Upper lobe of left lung (tissue), 6 donors: ENCODE data around the gene PRKAB2. TPM values are rescaled to one million over a fixed set of nuclear protein-coding genes. Genes with fewer than 3 reads are reported as not detected.
"Not testable (repeated sequence)": the region's sequence is repeated elsewhere in the genome, so short reads cannot be mapped to it uniquely, and the experiment has no call there.

Source experiments
- ATAC-seq, 2 donors: fragments of 200-7000 bp; cut with Tn5 transposase; one replicate each; pipeline ENCODE4 v1.9.1; 2022; ENCODE audit warnings: mild to moderate bottlenecking in 2 of 2, moderate library complexity in 2 of 2; ENCODE audit not compliant: low FRiP score in 2 of 2
- DNase-seq, 2 donors: peaks; one replicate each; pipeline ENCODE4 v3.0.0-alpha.2; 2019 to 2020
- H3K27ac ChIP-seq, 4 donors: fragments of 200-600 bp; sonication (generic); one replicate each; pipeline ENCODE4 v1.5.1; 2016 to 2019
- H3K27me3 ChIP-seq, 4 donors: fragments of 200-600 bp; sonication (generic); one replicate each; pipeline ENCODE4 v1.5.1; 2017 to 2019
- H3K36me3 ChIP-seq, 4 donors: fragments of 200-600 bp; sonication (generic); one replicate each; pipeline ENCODE4 v1.5.1; 2016 to 2019
- H3K4me1 ChIP-seq, 4 donors: fragments of 200-600 bp; sonication (generic); one replicate each; pipeline ENCODE4 v1.5.1; 2018 to 2019
- H3K4me3 ChIP-seq, 4 donors: fragments of 200-600 bp; sonication (generic); one replicate each; pipeline ENCODE4 v1.5.1; 2017 to 2019; ENCODE audit warnings: mild to moderate bottlenecking in 2 of 4, moderate library complexity in 1 of 4
- H3K9me3 ChIP-seq, 4 donors: fragments of 200-600 bp; sonication (generic); one replicate each; pipeline ENCODE4 v1.5.1; 2018 to 2019
- EP300 ChIP-seq, 4 donors: sonication (generic); formaldehyde crosslinking; IDR thresholded peaks; one replicate each; pipeline ENCODE4 v1.5.1; 2017; ENCODE audit warnings: antibody characterized with exemption in 4 of 4, control low read depth in 2 of 4
- POLR2A ChIP-seq, 4 donors: fragments of 450-650 bp; IDR thresholded peaks; one replicate each; pipeline ENCODE4 v1.5.1; 2016 to 2017; ENCODE audit warnings: antibody characterized with exemption in 4 of 4, mild to moderate bottlenecking in 2 of 4
- POLR2AphosphoS5 ChIP-seq, 2 donors: sonication (generic); formaldehyde crosslinking; IDR thresholded peaks; one replicate each; pipeline ENCODE4 v1.5.1; 2017; ENCODE audit warnings: antibody characterized with exemption in 2 of 2
- WGBS, 2 donors: methylation state at CpG; one replicate each; pipeline ENCODE4 v1.1.5; 2017 to 2018; 5-methylcytosine and 5-hydroxymethylcytosine counted together
- total RNA-seq, 6 donors: library from RNA; depleted of rRNA in 4 of 6; stranded (reverse); fragments of >200 nt in 4 of 6; gene quantifications; one replicate each; pipeline versions ENCODE4 v1.1.0 to v1.2.1, GENCODE V29; 2016 to 2021
- TF ChIP-seq, protein P1 (sequence below), 6 experiments: fragments of 450-650 bp in 4 of 6; fragments of 200-600 bp in 2 of 6; sonication (generic) in 2 of 6; IDR thresholded peaks; one replicate each; pipeline ENCODE4 v1.5.1; 2016 to 2019; ENCODE audit warnings: antibody characterized with exemption in 6 of 6
- donor health status: DM: no; HTN: no; CAD: no; lungs with moderate emphysema.
- donor health status: DM: no; HTN: yes; CAD: no; lungs with severe emphysema.

Gene PRKAB2
- total RNA-seq, 6 donors from 2014 or later: 8.1 to 22.0 (median 10.9) TPM

DNA sequence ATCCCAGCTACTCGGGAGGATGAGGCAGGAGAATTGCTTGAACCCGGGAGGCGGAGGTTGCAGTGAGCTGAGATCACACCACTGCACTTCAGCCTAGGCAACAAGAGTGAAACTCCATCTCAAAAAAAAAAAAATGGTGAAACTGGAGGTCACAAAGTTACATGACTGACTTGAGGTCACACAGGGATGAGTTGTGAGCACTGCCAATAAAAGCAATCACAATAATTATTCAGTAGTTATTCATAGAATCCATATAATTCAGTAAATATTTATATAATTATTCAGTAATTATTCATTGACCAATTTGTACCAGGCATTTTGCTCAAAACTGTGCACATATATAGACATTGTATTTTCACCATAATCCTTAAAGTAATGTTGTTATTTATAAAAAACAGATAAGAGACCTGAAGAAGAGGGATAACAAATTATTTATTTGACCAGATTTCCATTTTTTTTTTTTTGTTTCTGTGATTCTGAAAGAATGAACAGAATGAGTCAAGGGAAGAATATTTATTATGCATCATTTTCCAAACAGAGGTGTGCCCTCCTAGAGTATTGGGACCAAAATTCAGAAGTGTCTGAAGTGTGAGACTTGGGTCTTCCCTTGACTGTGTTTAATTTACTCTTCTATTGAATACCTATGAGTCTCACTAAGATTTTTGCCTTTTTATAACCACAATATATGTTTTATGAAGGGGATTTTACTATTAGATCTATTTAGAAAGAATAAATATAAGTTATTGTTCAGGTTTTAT, 43.0 kb downstream of the PRKAB2 start:
- no peak for DNase-seq
- Histone ChIP-seq H3K4me1 (no peaks in the 10 kb centered on the region), H3K4me3 (no peak overlapping the region), H3K27ac (no peak overlapping the region), H3K36me3 (no peaks in the 10 kb centered on the region), H3K9me3 (no peaks in the 10 kb centered on the region), H3K27me3 (no peaks in the 10 kb centered on the region)
- TF ChIP-seq, protein P1, sequence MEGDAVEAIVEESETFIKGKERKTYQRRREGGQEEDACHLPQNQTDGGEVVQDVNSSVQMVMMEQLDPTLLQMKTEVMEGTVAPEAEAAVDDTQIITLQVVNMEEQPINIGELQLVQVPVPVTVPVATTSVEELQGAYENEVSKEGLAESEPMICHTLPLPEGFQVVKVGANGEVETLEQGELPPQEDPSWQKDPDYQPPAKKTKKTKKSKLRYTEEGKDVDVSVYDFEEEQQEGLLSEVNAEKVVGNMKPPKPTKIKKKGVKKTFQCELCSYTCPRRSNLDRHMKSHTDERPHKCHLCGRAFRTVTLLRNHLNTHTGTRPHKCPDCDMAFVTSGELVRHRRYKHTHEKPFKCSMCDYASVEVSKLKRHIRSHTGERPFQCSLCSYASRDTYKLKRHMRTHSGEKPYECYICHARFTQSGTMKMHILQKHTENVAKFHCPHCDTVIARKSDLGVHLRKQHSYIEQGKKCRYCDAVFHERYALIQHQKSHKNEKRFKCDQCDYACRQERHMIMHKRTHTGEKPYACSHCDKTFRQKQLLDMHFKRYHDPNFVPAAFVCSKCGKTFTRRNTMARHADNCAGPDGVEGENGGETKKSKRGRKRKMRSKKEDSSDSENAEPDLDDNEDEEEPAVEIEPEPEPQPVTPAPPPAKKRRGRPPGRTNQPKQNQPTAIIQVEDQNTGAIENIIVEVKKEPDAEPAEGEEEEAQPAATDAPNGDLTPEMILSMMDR (IDR thresholded peaks at IDR 0.05): no peak
- TF ChIP-seq POLR2AphosphoS5 (IDR thresholded peaks at IDR 0.05): no peak
- TF ChIP-seq POLR2A (IDR thresholded peaks at IDR 0.05): no peak
- no peak for TF ChIP-seq EP300 (IDR thresholded peaks at IDR 0.05)
- ATAC-seq: no peak
- 93 to 95% methylated on average over 3 of the region's 3 CpGs for WGBS, 2 donors

- no peaks in the 10 kb centered on the region for H3K4me1 ChIP-seq
- H3K36me3 ChIP-seq: no peaks in the 10 kb centered on the region
- H3K27ac ChIP-seq: no peak overlapping the region
- ATAC-seq (no peak), DNase-seq (no peak)
- H3K27me3 ChIP-seq: no peaks in the 10 kb centered on the region
- H3K9me3 ChIP-seq: no peaks in the 10 kb centered on the region
- no peak overlapping the region for H3K4me3 ChIP-seq
- 63 to 75% methylated on average over 2 of the region's 2 CpGs for WGBS, 2 donors
- no peak for TF ChIP-seq EP300 (IDR thresholded peaks at IDR 0.05)
- TF ChIP-seq POLR2A (IDR thresholded peaks at IDR 0.05): no peak
- TF ChIP-seq POLR2AphosphoS5 (IDR thresholded peaks at IDR 0.05): no peak
- TF ChIP-seq, protein P1 (IDR thresholded peaks at IDR 0.05): no peak
Measured at GRCh38 chr1:147124266-147124665, 48.0 kb downstream of the PRKAB2 start.

DNA sequence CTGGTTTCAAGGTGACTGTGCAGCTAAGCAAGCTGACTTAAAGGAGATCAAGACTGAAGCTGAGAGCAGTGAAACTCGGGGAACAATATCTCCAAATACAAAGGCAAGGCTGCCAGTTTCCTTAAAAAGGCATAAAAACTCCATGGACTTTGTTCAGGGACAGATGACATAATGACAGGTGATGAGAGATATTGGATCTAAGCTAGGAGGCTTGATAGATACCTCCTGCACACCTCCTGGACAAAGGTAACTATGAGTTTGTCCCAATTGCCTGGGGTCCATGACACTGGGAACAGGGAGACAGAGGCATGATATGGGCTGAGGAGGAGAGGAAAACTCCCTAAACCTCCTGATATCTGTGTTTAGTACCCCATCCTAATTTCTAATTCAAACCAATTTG, 55.2 kb downstream of the PRKAB2 start:
- no peak for TF ChIP-seq POLR2AphosphoS5 (IDR thresholded peaks at IDR 0.05)
- no peak for TF ChIP-seq POLR2A (IDR thresholded peaks at IDR 0.05)
- TF ChIP-seq EP300 (IDR thresholded peaks at IDR 0.05): no peak
- TF ChIP-seq, protein P1 (IDR thresholded peaks at IDR 0.05): no peak
- Histone ChIP-seq H3K27ac (no peak overlapping the region), H3K27me3 (no peaks in the 10 kb centered on the region), H3K4me1 (no peaks in the 10 kb centered on the region), H3K4me3 (no peak overlapping the region), H3K36me3 (no peaks in the 10 kb centered on the region), H3K9me3 (no peaks in the 10 kb centered on the region)
- ATAC-seq (no peak), DNase-seq (no peak)
- 76 to 84% methylated on average over 1 of the region's 1 CpG for WGBS, 2 donors

DNA sequence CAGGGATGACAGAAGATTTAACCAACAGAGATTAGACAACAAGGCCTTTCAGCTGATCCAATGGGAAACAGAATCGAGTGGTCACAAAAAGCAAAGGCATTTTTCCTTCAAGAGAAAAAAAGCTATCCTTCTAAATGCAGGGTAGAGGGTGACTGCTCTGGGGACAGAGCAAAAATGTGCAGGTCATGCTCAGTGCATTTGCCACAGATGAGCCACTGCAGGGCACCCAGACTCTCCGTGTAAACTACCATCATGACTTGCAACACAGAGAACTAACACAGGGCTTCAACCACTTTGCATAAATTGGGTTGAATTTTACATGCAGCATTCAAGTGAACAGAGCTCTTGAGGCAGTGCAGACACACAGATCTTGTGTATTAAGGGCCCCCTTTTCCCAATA, 56.8 kb downstream of the PRKAB2 start:
- no peaks in the 10 kb centered on the region for H3K36me3 ChIP-seq
- DNase-seq (no peak), ATAC-seq (no peak)
- no peaks in the 10 kb centered on the region for H3K9me3 ChIP-seq
- TF ChIP-seq, protein P1 (IDR thresholded peaks at IDR 0.05): no peak
- TF ChIP-seq EP300 (IDR thresholded peaks at IDR 0.05) (no peak), POLR2A (IDR thresholded peaks at IDR 0.05) (no peak), POLR2AphosphoS5 (IDR thresholded peaks at IDR 0.05) (no peak)
- H3K27ac ChIP-seq: no peak overlapping the region
- no peaks in the 10 kb centered on the region for H3K27me3 ChIP-seq
- no peak overlapping the region for H3K4me3 ChIP-seq
- WGBS, 2 donors: 75 to 90% methylated on average over 2 of the region's 2 CpGs
- H3K4me1 ChIP-seq: no peaks in the 10 kb centered on the region

DNA sequence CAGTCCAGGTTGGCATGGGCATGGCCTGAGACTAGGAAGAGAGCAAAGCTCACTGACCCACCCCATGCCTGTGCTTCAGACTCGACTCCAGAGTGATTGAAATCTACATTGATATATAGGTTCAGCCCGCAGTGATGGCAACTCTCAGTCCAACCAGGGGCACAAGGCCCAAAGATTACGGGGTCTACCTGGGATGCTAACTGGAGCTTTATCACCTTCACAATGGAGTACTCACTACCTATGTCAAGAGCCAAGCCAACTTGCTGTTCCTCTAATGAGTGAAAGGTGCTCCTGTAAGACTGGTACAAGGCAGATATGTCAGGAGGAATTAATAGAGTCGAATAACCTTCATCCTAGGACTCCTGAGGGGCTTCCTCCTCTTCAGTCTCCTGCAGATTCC, 57.2 kb downstream of the PRKAB2 start:
- H3K27me3 ChIP-seq, H3K36me3 ChIP-seq, ATAC-seq, DNase-seq, H3K4me1 ChIP-seq, H3K4me3 ChIP-seq, H3K27ac ChIP-seq, H3K9me3 ChIP-seq: not testable (repeated sequence)
- WGBS, 2 donors: 92 to 100% methylated on average over 1 to 3 of the region's 4 CpGs

GRCh38 chr1:147114353-147114752, 57.9 kb downstream of the PRKAB2 start:
- not testable (repeated sequence) for H3K4me3 ChIP-seq, ATAC-seq, DNase-seq, H3K9me3 ChIP-seq, H3K27ac ChIP-seq, H3K36me3 ChIP-seq, H3K4me1 ChIP-seq, H3K27me3 ChIP-seq
- WGBS, 2 donors: 69 to 76% methylated on average over 1 of the region's 1 CpG
